Activated T-helper 17 cell treated with anti-CD3 and anti-CD28 coated beads, Interleukin-2, amount 50 U/mL, for 72 hours (primary cell): ENCODE data around the gene HOXA13. TPM values are rescaled to one million over a fixed set of nuclear protein-coding genes. Genes with fewer than 3 reads are reported as not detected.

Source experiments
- ATAC-seq: fragments of 150-1000 bp; cut with Tn5 transposase; replicated peaks from 2 replicates; pipeline ENCODE4 v1.10.0; 2021; ENCODE audit warnings: mild to moderate bottlenecking, moderate library complexity
- H3K27ac Mint-ChIP-seq: one replicate; pipeline ENCODE4 v1.8.0; 2022; ENCODE audit warnings: mixed read lengths
- H3K27me3 Mint-ChIP-seq: one replicate; pipeline ENCODE4 v1.8.0; 2022; ENCODE audit warnings: mixed read lengths
- H3K36me3 Mint-ChIP-seq: one replicate; pipeline ENCODE4 v1.8.0; 2022; ENCODE audit warnings: low read depth, mild to moderate bottlenecking, mixed read lengths
- H3K4me1 Mint-ChIP-seq: one replicate; pipeline ENCODE4 v1.8.0; 2022; ENCODE audit warnings: mixed read lengths
- H3K4me3 Mint-ChIP-seq: one replicate; pipeline ENCODE4 v1.8.0; 2022; ENCODE audit warnings: mild to moderate bottlenecking, mixed read lengths
- H3K9me3 Mint-ChIP-seq: one replicate; pipeline ENCODE4 v1.8.0; 2022; ENCODE audit warnings: mixed read lengths
- total RNA-seq, 2 donors: library from RNA; stranded (reverse); gene quantifications; one replicate each; pipeline ENCODE4 v1.2.3, GENCODE V29; 2022

The HOXA13 gene
- total RNA-seq, 2 donors from 2014 or later: not detected

DNA sequence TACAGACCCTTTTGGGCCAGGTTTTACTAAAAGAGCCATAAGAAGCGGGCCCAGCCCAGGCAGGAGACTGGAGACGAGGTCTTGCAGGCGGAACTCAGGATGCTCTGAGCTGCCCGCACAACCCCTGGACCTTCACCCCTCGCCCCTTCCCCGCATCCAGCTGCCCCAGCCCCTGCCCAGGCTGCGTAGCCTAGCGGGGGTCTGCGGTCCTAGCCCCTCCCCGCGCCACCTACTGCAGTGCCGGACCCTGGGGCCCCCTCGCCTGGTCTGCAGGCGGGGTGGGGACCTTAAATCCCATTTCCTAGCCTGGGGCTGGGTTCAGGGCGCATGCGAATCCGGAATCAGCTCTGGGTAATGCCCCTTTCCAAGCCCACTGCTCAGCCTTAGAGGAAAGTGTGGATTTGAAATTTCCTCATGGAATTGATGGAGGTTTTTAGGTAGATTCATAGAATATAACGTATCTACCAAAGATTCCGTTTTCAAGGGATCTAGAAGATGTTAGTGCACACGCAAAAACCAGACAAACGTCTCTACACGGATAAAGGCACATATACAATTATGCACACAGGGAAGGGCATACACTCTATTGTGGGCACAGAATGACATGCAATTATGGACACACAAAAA is 47.0 kb downstream of the HOXA13 start:
- Mint-ChIP-seq H3K27ac (no peak overlapping the region), H3K4me1 (peaks cover 18% of the 10 kb centered on the region), H3K27me3 (peaks cover 64% of the 10 kb centered on the region), H3K36me3 (peaks cover 12% of the 10 kb centered on the region), H3K9me3 (no peaks in the 10 kb centered on the region), H3K4me3 (no peak overlapping the region)
- ATAC-seq: no peak

- H3K4me3 Mint-ChIP-seq: peak within 1 kb of the TSS; percentile 68
- no peak within 1 kb of the TSS for H3K27ac Mint-ChIP-seq
- ATAC-seq: no peak
- no peaks in the 10 kb centered on the region for H3K9me3 Mint-ChIP-seq
- peaks cover 11% of the 10 kb centered on the region for H3K36me3 Mint-ChIP-seq
- H3K4me1 Mint-ChIP-seq: peaks cover 16% of the 10 kb centered on the region
- H3K27me3 Mint-ChIP-seq: peaks cover 59% of the 10 kb centered on the region
These were observed 47.7 kb downstream of the HOXA13 start, which contains the start of gene HOXA3 for GRCh38 chr7:27151931-27152815. Gene HOXA3 (minus strand): TSS chr7:27152583. CDS start chr7:27110640, 41,943 bp downstream.

DNA sequence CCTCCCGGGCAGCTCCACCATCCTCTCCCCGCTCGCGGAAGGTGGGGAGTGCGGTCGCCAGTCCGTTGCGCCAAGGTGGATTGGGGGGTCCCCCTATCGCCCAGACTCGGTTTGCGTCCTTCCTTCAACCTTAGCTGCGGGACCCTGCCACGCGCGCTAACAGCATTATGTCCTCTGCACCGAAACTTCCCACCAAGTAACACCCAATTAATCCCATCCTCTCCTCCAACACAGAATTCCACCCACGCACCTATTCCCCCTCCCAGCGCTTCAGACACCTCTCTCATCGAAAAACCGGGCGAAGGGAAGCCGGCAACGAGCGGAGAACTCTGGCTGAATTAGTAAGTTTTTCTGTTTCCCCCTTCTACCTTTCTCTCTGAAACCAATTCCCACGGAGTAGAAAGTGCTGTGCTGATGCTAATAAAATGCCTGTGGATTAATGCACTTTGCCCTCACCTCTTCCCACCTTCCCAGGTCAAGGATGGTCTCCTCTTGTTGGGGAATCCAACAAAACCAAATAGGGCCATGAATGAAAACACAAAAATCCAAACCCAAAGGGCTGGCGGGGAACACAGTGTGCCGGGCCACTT is 48.5 kb downstream of the HOXA13 start:
- peaks cover 62% of the 10 kb centered on the region for H3K27me3 Mint-ChIP-seq
- H3K4me3 Mint-ChIP-seq: peak overlapping the region; percentile 68
- peaks cover 11% of the 10 kb centered on the region for H3K36me3 Mint-ChIP-seq
- no peak for ATAC-seq
- no peaks in the 10 kb centered on the region for H3K9me3 Mint-ChIP-seq
- H3K27ac Mint-ChIP-seq: no peak overlapping the region
- H3K4me1 Mint-ChIP-seq: peaks cover 16% of the 10 kb centered on the region

DNA sequence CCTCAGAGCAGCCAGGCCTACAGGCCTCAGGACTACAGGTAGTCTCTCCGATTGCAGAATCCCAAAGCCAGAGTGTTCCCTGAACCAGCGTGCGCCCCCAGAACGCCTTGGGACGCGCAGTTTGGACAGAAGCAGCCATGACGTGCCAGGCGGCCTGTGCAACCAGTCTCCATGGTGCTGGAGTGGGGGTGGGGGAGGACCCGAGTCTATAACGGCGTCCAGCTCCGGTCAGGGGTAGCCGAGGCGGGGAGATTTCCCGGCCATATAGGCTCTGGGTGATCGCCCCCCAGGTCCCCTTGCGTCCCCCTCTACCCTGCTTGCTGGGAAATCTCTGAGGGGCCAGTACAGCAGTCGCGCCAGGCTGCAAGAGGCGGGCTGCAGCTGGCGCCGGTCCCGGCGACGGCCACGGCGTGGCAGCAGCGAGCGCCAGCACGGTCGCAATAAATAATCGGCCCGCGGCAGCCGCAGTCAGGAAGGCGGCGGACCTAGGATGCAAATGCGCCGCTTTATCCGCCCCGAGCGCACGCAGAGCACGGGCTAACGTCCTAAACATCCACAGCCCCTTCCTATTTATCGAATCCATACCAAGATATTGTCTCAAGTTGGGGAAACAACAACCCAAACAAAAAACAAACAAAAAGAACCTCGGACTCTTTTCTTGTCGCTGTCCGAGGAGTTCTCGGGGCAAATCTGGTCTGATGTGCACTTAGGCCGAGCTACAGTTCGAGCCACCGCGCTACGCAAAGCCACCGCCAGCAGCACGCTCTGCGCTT is 49.1 kb downstream of the HOXA13 start:
- Mint-ChIP-seq H3K4me3 (peak overlapping the region; percentile 68), H3K27ac (no peak overlapping the region), H3K27me3 (peaks cover 66% of the 10 kb centered on the region), H3K4me1 (peaks cover 16% of the 10 kb centered on the region), H3K9me3 (no peaks in the 10 kb centered on the region), H3K36me3 (peaks cover 11% of the 10 kb centered on the region)
- peak; percentile 88 for ATAC-seq

DNA sequence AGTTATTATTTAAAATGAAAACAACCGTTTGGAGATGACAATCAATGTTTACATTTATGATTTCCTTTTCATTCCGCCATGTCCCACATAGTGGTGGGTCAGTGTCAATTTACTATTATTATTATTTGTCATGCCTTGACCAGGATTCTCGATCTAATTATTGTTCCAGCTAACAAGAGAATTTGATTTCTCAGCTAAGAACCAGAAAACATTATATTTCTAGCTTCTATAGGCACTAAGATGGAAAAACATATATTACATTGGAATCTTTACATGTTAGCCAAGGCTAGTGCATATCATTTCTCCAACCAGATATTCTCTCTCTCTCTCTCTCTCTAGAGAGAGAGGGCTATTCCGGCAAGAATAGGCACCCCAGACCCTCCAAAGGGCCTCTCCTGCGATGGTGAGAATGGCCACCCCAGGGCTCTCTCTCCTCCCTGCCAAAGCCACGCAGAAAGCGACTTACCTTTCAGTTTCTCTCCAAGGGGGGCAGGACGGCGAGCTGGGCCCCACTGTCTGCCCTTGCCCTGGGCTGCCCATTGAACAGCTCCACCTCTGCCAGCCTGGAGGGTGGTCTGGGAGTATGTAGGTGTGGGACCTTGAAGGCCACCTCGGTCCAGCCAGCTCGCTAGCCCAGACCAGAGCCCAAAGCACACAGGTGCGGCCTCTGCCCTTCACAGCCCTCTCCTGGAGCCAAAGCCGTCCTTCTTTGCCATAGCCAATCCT is 49.9 kb downstream of the HOXA13 start:
- peak overlapping the region; percentile 68 for H3K4me3 Mint-ChIP-seq
- no peaks in the 10 kb centered on the region for H3K9me3 Mint-ChIP-seq
- no peak for ATAC-seq

DNA sequence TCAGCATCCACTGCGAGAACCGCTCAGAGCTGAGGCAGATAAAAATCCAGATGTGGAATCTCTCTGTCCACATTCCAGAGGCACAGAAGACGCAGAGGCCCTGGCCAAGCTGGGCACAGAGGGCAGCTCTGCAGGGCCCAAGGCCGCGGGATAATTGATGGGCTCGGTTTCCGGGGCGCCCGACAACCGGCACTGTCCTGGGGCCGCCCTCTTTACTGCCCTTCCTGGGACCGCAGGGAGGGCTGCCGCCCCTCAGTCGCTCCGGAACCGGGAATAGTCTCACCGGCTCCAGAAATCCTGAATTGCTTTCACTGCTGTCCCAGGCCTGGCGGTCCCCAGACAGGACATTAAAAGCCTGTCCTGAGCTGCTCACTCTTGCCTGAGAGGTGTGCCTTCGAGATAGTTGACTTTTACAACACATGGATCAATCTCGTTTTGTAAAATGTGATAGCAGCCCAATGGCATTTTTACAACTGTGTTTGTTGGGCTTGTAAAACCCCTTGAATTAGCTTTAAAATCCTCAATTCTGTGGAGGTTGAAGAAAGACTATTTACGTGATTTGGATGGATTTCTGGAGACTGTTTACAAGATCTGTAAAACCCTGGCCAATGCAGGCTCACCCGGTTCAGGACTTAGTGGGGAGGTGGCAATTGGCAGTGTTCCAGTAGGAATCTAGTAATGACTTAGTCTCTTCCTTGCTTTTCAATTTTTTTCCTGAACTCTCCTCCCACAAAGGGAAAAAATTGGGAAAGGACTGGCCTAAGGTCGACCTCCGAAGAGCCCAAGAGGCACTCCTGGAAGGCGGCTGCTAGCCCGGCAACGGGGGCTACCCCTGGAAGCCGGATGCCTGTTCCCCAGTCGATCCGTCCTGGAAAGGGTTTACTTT is 50.9 kb downstream of the HOXA13 start:
- H3K9me3 Mint-ChIP-seq: no peaks in the 10 kb centered on the region
- H3K27ac Mint-ChIP-seq: no peak overlapping the region
- ATAC-seq: no peak
- peaks cover 57% of the 10 kb centered on the region for H3K27me3 Mint-ChIP-seq
- H3K36me3 Mint-ChIP-seq: peaks cover 5% of the 10 kb centered on the region
- no peak overlapping the region for H3K4me3 Mint-ChIP-seq
- H3K4me1 Mint-ChIP-seq: peaks cover 7% of the 10 kb centered on the region

More for the DNA sequence above, 49.9 kb downstream of the HOXA13 start:
- H3K27ac Mint-ChIP-seq: no peak overlapping the region
- H3K4me1 Mint-ChIP-seq: peaks cover 15% of the 10 kb centered on the region
- H3K36me3 Mint-ChIP-seq: peaks cover 10% of the 10 kb centered on the region
- H3K27me3 Mint-ChIP-seq: peaks cover 65% of the 10 kb centered on the region

- no peak for ATAC-seq
- Mint-ChIP-seq H3K4me3 (peak overlapping the region; percentile 38), H3K4me1 (peaks cover 7% of the 10 kb centered on the region), H3K9me3 (no peaks in the 10 kb centered on the region), H3K36me3 (no peaks in the 10 kb centered on the region), H3K27me3 (peaks cover 49% of the 10 kb centered on the region), H3K27ac (no peak overlapping the region)
These were observed 51.7 kb downstream of the HOXA13 start for GRCh38 chr7:27148031-27148755.

DNA sequence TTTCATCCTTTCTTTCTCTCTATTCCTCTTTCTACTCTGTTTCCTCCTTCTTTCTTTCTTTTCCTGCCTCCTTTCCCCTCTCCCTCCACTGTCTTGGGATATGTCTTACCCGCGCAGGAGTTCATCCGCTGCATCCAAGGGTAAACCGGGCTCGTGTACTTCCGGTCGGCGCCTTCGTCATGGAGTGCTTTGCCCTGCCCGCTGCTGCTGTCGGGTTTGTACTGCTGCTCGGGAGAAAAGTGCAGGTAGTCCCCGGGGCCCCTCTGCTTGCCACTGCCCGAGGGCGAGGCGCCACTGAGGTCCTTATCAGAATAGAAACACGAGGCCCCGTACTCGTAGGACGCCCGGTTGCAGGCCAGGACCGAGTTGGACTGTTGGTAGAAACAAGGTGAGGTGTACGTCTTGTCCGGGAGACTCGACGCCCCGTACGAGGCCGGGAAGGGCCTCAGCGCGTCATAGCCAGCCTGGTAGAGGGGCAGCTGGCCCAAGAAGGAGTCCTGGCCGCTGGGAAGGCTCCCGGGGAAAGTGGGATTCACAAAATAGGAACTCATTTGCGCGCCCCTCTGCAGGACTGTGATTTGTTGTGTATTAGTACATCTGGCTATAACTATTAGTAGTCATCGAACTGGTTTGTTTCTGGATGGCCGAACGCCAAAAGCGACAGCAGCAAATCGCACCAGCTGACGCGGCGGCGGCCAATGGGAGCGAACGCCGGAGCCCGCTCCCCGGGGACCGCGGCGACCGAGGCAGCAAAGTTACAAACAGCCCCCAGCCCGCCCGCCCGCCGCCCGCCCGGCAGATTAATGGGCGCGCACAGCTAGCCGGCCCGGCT is 52.5 kb downstream of the HOXA13 start, which contains the start of gene HOXA6:
TSS of gene HOXA6 (minus strand) at position 576 of the 832 bp plus-strand sequence. CDS start at position 551, 25 bp downstream.
- H3K4me1 Mint-ChIP-seq: peaks cover 7% of the 10 kb centered on the region
- no peaks in the 10 kb centered on the region for H3K9me3 Mint-ChIP-seq
- no peaks in the 10 kb centered on the region for H3K36me3 Mint-ChIP-seq
- ATAC-seq: no peak
- H3K27ac Mint-ChIP-seq: no peak within 1 kb of the TSS
- H3K27me3 Mint-ChIP-seq: peaks cover 50% of the 10 kb centered on the region
- peak within 1 kb of the TSS; percentile 38 for H3K4me3 Mint-ChIP-seq

- no peaks in the 10 kb centered on the region for H3K36me3 Mint-ChIP-seq
- no peaks in the 10 kb centered on the region for H3K9me3 Mint-ChIP-seq
These were observed 53.2 kb downstream of the HOXA13 start for GRCh38 chr7:27146491-27147198.

GRCh38 chr7:27145914-27146412 is 53.9 kb downstream of the HOXA13 start:
- H3K9me3 Mint-ChIP-seq: no peaks in the 10 kb centered on the region
- H3K27me3 Mint-ChIP-seq: peaks cover 41% of the 10 kb centered on the region
- H3K4me1 Mint-ChIP-seq: no peaks in the 10 kb centered on the region
- H3K27ac Mint-ChIP-seq: no peak overlapping the region
- ATAC-seq: no peak
- H3K4me3 Mint-ChIP-seq: no peak overlapping the region
- no peaks in the 10 kb centered on the region for H3K36me3 Mint-ChIP-seq

More at GRCh38 chr7:27146491-27147198, 53.2 kb downstream of the HOXA13 start:
- peaks cover 46% of the 10 kb centered on the region for H3K27me3 Mint-ChIP-seq
- no peak overlapping the region for H3K27ac Mint-ChIP-seq
- H3K4me3 Mint-ChIP-seq: no peak overlapping the region
- peaks cover 4% of the 10 kb centered on the region for H3K4me1 Mint-ChIP-seq
- no peak for ATAC-seq
